DOHH2 (cell line): ENCODE measurements around the gene CFAP57.
A peak's percentile ranks its signal among the peaks of the same experiment; 100 is the strongest.

Experiments used
- H3F3A ChIP-seq: fragments of 200-600 bp; sonication (generic), shearing (Covaris generic); 2 replicates; pipeline ENCODE4 v1.6.0; 2016; ENCODE audit warnings: antibody characterized with exemption, mild to moderate bottlenecking; ENCODE audit not compliant: control insufficient read depth, insufficient read depth
- H3K27ac ChIP-seq: fragments of 200-600 bp; sonication (generic); 2 replicates; pipeline ENCODE4 v1.5.1; 2014; ENCODE audit warnings: low read depth, mild to moderate bottlenecking, low read length, moderate library complexity
- H3K27me3 ChIP-seq: fragments of 200-600 bp; sonication (generic); 2 replicates; pipeline ENCODE4 v1.6.1; 2014; ENCODE audit warnings: mild to moderate bottlenecking, low read length, mixed read lengths; ENCODE audit not compliant: control insufficient read depth
- H3K36me3 ChIP-seq: fragments of 200-600 bp; sonication (generic); 2 replicates; pipeline ENCODE4 v1.6.1; 2014; ENCODE audit warnings: mild to moderate bottlenecking, low read length, moderate library complexity, mixed read lengths; ENCODE audit not compliant: control insufficient read depth
- H3K4me1 ChIP-seq: fragments of 200-600 bp; sonication (generic); 2 replicates; pipeline ENCODE4 v1.6.1; 2014; ENCODE audit warnings: mild to moderate bottlenecking, low read length, mixed read lengths; ENCODE audit not compliant: control insufficient read depth
- H3K4me2 ChIP-seq: fragments of 200-600 bp; sonication (generic); 2 replicates; pipeline ENCODE4 v1.6.0; 2014; ENCODE audit warnings: mild to moderate bottlenecking, low read length, moderate library complexity
- H3K4me3 ChIP-seq: fragments of 200-600 bp; sonication (generic); 2 replicates; pipeline ENCODE4 v1.5.1; 2014; ENCODE audit warnings: mild to moderate bottlenecking, low read length, mixed read lengths
- H3K79me2 ChIP-seq: fragments of 200-600 bp; sonication (generic); 2 replicates; pipeline ENCODE4 v1.6.1; 2014; ENCODE audit warnings: mild to moderate bottlenecking, low read length, mixed read lengths; ENCODE audit not compliant: control insufficient read depth
- H3K9me2 ChIP-seq: fragments of 200-600 bp; sonication (generic); replicated peaks from 2 replicates; pipeline ENCODE4 v1.6.1; 2014; ENCODE audit warnings: mild to moderate bottlenecking, low read length, mixed read lengths; ENCODE audit not compliant: control insufficient read depth
- H3K9me3 ChIP-seq: fragments of 200-600 bp; sonication (generic); 2 replicates; pipeline ENCODE4 v1.6.1; 2014; ENCODE audit warnings: antibody characterized with exemption, low read length, mixed read lengths; ENCODE audit not compliant: control insufficient read depth, insufficient read depth
- H4K20me1 ChIP-seq: fragments of 200-600 bp; sonication (generic); 2 replicates; pipeline ENCODE4 v1.6.0; 2014; ENCODE audit warnings: low read depth, mild to moderate bottlenecking, antibody characterized with exemption, low read length, moderate library complexity; ENCODE audit not compliant: control insufficient read depth, insufficient read depth
- EZH2phosphoT487 ChIP-seq: fragments of 200-600 bp; sonication (generic); IDR thresholded peaks from 2 replicates; pipeline ENCODE4 v1.6.1; 2017; ENCODE audit warnings: borderline replicate concordance, mild to moderate bottlenecking, antibody characterized with exemption, low read length, moderate library complexity, mixed read lengths
- TF ChIP-seq, protein P1 (sequence below): fragments of 200-600 bp; sonication (generic); IDR thresholded peaks from one replicate; pipeline ENCODE4 v1.5.1; 2014; ENCODE audit warnings: antibody characterized with exemption, mild to moderate bottlenecking, low read depth, low read length; ENCODE audit not compliant: poor library complexity, severe bottlenecking

The CFAP57 gene

DNA sequence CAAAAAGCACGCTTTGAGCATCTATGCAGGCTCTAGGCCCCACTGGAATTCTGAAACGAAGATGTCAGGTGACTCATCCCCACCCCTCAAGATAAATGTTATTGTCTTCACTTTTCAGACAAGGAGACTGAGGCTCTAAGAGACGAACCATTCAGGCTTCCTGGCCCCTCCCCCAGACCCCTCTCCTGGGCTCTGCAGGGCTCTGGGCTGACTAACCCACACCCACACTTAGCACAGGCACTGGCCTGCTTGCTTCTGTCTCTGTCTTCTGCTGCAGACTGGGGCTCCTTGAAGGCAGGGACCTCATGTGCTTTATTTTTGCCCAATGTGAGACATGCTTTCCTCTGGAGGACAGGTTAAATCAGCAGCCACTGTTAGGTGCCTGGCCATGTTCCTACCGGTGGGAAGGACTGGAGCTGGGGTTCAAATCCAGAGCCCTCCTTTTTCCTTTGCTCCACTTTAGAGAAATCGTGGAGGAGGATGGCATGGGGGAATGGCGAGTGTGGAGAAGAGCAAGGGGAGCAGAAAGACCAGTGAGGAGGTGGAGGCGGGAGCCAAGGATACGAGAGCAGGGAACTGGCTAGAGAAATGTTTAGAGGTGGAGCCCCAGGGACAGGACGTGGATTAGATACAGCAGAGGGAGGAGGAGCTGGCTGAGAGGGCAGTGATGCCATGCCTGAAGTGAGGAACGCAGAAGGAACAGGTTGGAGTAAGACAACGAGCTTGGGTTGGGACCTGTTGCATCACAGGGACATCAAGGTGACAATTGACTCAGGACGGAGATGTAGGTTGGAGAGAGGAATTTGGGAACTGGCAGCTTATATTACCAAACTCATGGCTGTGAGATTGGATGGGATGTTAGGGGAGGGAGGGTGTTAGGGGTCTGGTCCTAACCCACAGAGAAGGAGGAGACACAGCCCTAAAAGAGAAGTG lies 99.3 kb downstream of the CFAP57 start:
- Histone ChIP-seq H3K4me1 (peaks cover 7% of the 10 kb centered on the region), H3K9me3 (no peaks in the 10 kb centered on the region), H3K79me2 (no peaks in the 10 kb centered on the region), H3K4me2 (0 out of 2 replicates have a peak overlapping the region, but pooled peaks have one; percentile 27), H3K9me2 (no peaks in the 10 kb centered on the region), H3K27ac (no peak overlapping the region), H3K4me3 (no peak overlapping the region), H3F3A (no peaks in the 10 kb centered on the region), H3K27me3 (no peaks in the 10 kb centered on the region), H3K36me3 (no peaks in the 10 kb centered on the region), H4K20me1 (no peaks in the 10 kb centered on the region)
- TF ChIP-seq, protein P1, sequence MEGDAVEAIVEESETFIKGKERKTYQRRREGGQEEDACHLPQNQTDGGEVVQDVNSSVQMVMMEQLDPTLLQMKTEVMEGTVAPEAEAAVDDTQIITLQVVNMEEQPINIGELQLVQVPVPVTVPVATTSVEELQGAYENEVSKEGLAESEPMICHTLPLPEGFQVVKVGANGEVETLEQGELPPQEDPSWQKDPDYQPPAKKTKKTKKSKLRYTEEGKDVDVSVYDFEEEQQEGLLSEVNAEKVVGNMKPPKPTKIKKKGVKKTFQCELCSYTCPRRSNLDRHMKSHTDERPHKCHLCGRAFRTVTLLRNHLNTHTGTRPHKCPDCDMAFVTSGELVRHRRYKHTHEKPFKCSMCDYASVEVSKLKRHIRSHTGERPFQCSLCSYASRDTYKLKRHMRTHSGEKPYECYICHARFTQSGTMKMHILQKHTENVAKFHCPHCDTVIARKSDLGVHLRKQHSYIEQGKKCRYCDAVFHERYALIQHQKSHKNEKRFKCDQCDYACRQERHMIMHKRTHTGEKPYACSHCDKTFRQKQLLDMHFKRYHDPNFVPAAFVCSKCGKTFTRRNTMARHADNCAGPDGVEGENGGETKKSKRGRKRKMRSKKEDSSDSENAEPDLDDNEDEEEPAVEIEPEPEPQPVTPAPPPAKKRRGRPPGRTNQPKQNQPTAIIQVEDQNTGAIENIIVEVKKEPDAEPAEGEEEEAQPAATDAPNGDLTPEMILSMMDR: no peak
- TF ChIP-seq EZH2phosphoT487: no peak

DNA sequence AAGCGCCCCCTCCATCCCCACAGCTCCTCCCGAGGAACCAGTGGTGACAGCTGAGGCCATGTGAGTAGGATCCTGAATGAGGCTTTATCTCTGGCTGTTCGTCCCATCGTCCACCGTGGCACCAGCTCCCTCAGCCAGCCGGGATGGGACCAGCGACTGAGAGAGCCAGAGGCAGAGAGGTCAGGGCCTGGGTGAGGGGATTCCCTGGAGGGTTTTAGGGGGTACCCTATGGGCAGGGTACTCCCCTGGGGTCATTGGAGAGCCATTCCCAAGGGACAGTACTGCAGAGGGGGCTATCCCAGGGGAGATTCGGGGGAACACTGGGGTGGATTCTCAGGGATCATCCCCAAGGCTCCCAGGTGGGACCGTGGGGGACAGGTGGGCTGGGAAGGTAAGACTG lies 100.0 kb downstream of the CFAP57 start:
- Histone ChIP-seq H3K4me3 (no peak overlapping the region), H3K9me2 (no peaks in the 10 kb centered on the region), H3K9me3 (no peaks in the 10 kb centered on the region), H3K36me3 (no peaks in the 10 kb centered on the region), H3F3A (no peaks in the 10 kb centered on the region), H3K27me3 (no peaks in the 10 kb centered on the region), H3K79me2 (no peaks in the 10 kb centered on the region), H4K20me1 (no peaks in the 10 kb centered on the region), H3K27ac (no peak overlapping the region), H3K4me2 (no peak overlapping the region), H3K4me1 (peaks cover 7% of the 10 kb centered on the region)
- no peak for TF ChIP-seq EZH2phosphoT487
- TF ChIP-seq, protein P1: no peak

DNA sequence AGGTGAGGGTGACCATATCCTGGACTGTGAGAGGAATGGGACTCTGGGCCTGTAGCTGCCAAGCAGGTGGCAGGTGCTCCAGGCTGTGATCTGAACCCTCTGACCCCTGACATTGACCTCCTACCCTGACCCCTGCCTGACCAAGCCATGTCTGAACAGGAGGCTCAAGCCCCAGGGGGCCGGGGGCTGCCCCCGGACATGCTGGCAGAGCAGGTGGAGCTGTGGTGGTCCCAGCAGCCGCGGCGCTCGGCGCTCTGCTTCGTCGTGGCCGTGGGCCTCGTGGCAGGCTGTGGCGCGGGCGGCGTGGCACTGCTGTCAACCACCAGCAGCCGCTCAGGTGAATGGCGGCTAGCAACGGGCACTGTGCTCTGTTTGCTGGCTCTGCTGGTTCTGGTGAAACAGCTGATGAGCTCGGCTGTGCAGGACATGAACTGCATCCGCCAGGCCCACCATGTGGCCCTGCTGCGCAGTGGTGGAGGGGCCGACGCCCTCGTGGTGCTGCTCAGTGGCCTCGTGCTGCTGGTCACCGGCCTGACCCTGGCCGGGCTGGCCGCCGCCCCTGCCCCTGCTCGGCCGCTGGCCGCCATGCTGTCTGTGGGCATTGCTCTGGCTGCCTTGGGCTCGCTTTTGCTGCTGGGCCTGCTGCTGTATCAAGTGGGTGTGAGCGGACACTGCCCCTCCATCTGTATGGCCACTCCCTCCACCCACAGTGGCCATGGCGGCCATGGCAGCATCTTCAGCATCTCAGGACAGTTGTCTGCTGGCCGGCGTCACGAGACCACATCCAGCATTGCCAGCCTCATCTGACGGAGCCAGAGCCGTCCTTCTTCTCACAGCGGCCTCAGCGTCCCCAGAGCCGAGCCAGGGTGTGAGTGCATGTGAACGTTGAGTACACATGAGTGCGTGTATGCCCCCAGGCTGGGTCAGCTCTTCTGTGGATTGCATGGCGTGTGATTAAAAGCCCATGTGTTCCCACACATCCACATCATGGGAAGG lies 100.7 kb downstream of the CFAP57 start:
- no peaks in the 10 kb centered on the region for H3K9me3 ChIP-seq
- no peak overlapping the region for H3K27ac ChIP-seq
- H3F3A ChIP-seq: no peaks in the 10 kb centered on the region
- H4K20me1 ChIP-seq: no peaks in the 10 kb centered on the region
- no peaks in the 10 kb centered on the region for H3K27me3 ChIP-seq
- H3K79me2 ChIP-seq: no peaks in the 10 kb centered on the region
- peaks cover 7% of the 10 kb centered on the region for H3K4me1 ChIP-seq
- TF ChIP-seq, protein P1: no peak
- no peak for TF ChIP-seq EZH2phosphoT487
- H3K4me2 ChIP-seq: no peak overlapping the region
- H3K36me3 ChIP-seq: no peaks in the 10 kb centered on the region
- no peak overlapping the region for H3K4me3 ChIP-seq
- no peaks in the 10 kb centered on the region for H3K9me2 ChIP-seq
